Lung (tissue), 12 donors: Measurements from ENCODE around the gene PLCB3. TPM values are rescaled to one million over a fixed set of nuclear protein-coding genes. Genes with fewer than 3 reads are reported as not detected.

Experiments used
- ATAC-seq: fragments of 200-7000 bp; cut with Tn5 transposase; one replicate; pipeline ENCODE4 v1.9.1; 2020; ENCODE audit warnings: moderate number of reproducible peaks; ENCODE audit not compliant: insufficient read depth, low FRiP score
- DNase-seq, 3 donors: peaks; one replicate each; pipeline ENCODE4 v3.0.0-alpha.2; 2013 to 2017
- H3K27ac ChIP-seq, 2 donors: one replicate each; pipeline ENCODE4 v1.5.1; 2013; ENCODE audit warnings: mild to moderate bottlenecking in 2 of 2, moderate library complexity in 2 of 2, control low read depth in 1 of 2, inconsistent platforms in 1 of 2, low read depth in 1 of 2, low read length in 1 of 2
- H3K27me3 ChIP-seq, 3 donors: one replicate each; pipeline ENCODE4 v1.5.1; 2013; ENCODE audit warnings: low read length in 2 of 3; ENCODE audit not compliant: control insufficient read depth in 3 of 3, insufficient read depth in 3 of 3
- H3K36me3 ChIP-seq, 4 donors: one replicate each; pipeline ENCODE4 v1.5.1; 2013; ENCODE audit warnings: low read length in 4 of 4, mild to moderate bottlenecking in 1 of 4, moderate library complexity in 1 of 4; ENCODE audit not compliant: control insufficient read depth in 4 of 4, insufficient read depth in 4 of 4
- H3K4me1 ChIP-seq, 5 donors: one replicate each; pipeline ENCODE4 v1.5.1; 2013; ENCODE audit warnings: low read length in 5 of 5, mild to moderate bottlenecking in 2 of 5, moderate library complexity in 1 of 5; ENCODE audit not compliant: control insufficient read depth in 5 of 5, insufficient read depth in 5 of 5
- H3K4me3 ChIP-seq: one replicate; pipeline ENCODE4 v1.5.1; 2013; ENCODE audit warnings: mild to moderate bottlenecking, control low read depth, moderate library complexity
- H3K9ac ChIP-seq, 2 donors: one replicate each; pipeline ENCODE4 v1.5.1; 2013; ENCODE audit warnings: low read length in 2 of 2, control low read depth in 1 of 2; ENCODE audit not compliant: insufficient read depth in 1 of 2
- H3K9me3 ChIP-seq, 4 donors: one replicate each; pipeline ENCODE4 v1.5.1; 2013; ENCODE audit warnings: low read length in 3 of 4, mild to moderate bottlenecking in 1 of 4, moderate library complexity in 1 of 4; ENCODE audit not compliant: control insufficient read depth in 4 of 4, insufficient read depth in 3 of 4
- whole genome bisulfite sequencing, 2 donors: extraction: QIAGEN DNeasy Blood & Tissue Kit; methylation state at CpG; one replicate each; pipeline ENCODE4 v1.1.7; 2013; 5-methylcytosine and 5-hydroxymethylcytosine counted together
- polyA plus RNA-seq, 2 donors: library from polyadenylated mRNA; stranded (reverse); fragments of 200-250 nt; gene quantifications; one replicate each; pipeline ENCODE4 v1.2.1, GENCODE V29; 2013
- total RNA-seq, 2 donors: library from RNA; depleted of rRNA in 1 of 2; stranded (reverse); fragments of >200 nt in 1 of 2; gene quantifications; one replicate each; pipeline ENCODE4 v1.2.1, GENCODE V29; 2014 to 2021
- TF ChIP-seq, protein P1 (sequence below): IDR thresholded peaks from 2 replicates; pipeline ENCODE4 v1.5.1; 2012; ENCODE audit warnings: mild to moderate bottlenecking; ENCODE audit errors: control extremely low read depth, extremely low read depth
- donor health status: control.
- donor health status: control.
- donor health status: Bipolar disorder and iron deficiency.
- donor health status: healthy.
- donor health status: DM: yes; HTN: yes; CAD: no.

The PLCB3 gene
- total and polyA plus RNA-seq, 4 donors = 15.0 to 32.0 (median 17.6) TPM

- DNase-seq (no peak), ATAC-seq (no peak)
- peak overlapping the region in 1 of 2 donors; percentile 6 for H3K27ac ChIP-seq
- no peaks in the 10 kb centered on the region for H3K9me3 ChIP-seq
- TF ChIP-seq, protein P1, sequence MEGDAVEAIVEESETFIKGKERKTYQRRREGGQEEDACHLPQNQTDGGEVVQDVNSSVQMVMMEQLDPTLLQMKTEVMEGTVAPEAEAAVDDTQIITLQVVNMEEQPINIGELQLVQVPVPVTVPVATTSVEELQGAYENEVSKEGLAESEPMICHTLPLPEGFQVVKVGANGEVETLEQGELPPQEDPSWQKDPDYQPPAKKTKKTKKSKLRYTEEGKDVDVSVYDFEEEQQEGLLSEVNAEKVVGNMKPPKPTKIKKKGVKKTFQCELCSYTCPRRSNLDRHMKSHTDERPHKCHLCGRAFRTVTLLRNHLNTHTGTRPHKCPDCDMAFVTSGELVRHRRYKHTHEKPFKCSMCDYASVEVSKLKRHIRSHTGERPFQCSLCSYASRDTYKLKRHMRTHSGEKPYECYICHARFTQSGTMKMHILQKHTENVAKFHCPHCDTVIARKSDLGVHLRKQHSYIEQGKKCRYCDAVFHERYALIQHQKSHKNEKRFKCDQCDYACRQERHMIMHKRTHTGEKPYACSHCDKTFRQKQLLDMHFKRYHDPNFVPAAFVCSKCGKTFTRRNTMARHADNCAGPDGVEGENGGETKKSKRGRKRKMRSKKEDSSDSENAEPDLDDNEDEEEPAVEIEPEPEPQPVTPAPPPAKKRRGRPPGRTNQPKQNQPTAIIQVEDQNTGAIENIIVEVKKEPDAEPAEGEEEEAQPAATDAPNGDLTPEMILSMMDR = no peak
- no peak overlapping the region for H3K4me3 ChIP-seq
- no peak overlapping the region for H3K9ac ChIP-seq
- H3K27me3 ChIP-seq = no peaks in the 10 kb centered on the region
- 87 to 93% methylated on average over 8 of the region's 8 CpGs for WGBS, 2 donors
- peaks cover 0 to 19% (median 10%) of the 10 kb centered on the region in 4 donors for H3K36me3 ChIP-seq
- H3K4me1 ChIP-seq = peaks cover 0 to 5% (median 0%) of the 10 kb centered on the region in 5 donors
These were observed 27.4 kb downstream of the PLCB3 start for GRCh38 chr11:64278576-64279190.

DNA sequence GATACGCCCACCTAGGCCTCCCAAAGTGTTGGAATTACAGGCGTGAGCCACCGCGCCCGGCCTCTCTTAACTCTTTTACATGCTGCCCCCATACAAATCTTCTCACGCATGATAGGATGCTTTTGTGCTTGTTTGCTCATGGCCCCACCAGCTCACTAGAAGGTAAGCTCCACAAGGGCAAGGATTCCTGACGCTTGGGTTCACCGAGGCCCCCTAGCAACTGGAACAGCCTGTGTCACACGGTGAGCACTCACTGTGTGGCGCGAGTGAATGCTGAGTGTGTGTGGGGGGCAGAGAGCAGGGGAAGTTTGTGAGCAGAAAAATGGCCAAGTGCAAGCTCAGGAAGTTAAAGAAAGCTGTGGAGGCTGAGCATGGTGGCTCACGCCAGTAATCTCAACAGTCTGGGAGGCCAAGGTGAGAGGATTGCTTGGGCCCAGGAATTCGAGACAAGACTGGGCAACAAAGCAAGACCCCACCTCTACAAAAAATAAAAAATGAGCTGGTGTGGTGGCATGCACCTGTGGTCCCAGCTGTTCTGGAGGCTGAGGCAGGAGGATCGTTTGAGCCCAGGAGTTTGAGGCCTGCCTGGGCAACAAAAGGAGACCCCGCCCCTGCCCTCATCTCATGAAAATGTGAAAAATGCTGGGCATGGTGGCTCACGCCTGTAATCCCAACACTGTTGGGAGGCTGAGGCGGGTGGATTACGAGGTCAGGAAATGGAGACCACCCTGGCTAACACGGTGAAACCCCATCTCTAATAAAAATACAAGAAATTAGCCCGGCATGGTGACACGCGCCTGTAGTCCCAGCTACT lies 30.8 kb downstream of the PLCB3 start:
- TF ChIP-seq, protein P1 = no peak
- DNase-seq = no peak
- no peak overlapping the region for H3K9ac ChIP-seq
- H3K27ac ChIP-seq = no peak overlapping the region
- WGBS, 2 donors = 95 to 96% methylated on average over 22 of the region's 22 CpGs
- ATAC-seq = no peak
- H3K36me3 ChIP-seq = peaks cover 0 to 11% (median 5%) of the 10 kb centered on the region in 4 donors
- H3K9me3 ChIP-seq = no peaks in the 10 kb centered on the region
- peaks cover 0 to 20% (median 0%) of the 10 kb centered on the region in 5 donors for H3K4me1 ChIP-seq
- no peaks in the 10 kb centered on the region for H3K27me3 ChIP-seq
- no peak overlapping the region for H3K4me3 ChIP-seq

- Histone ChIP-seq H3K36me3 (peaks cover 0 to 13% (median 3%) of the 10 kb centered on the region in 4 donors), H3K9me3 (no peaks in the 10 kb centered on the region), H3K27ac (no peak overlapping the region), H3K9ac (no peak overlapping the region), H3K4me1 (peaks cover 0 to 20% (median 0%) of the 10 kb centered on the region in 5 donors), H3K27me3 (no peaks in the 10 kb centered on the region), H3K4me3 (no peak overlapping the region)
- ATAC-seq (no peak), DNase-seq (no peak)
- TF ChIP-seq, protein P1 = no peak
- 94 to 95% methylated on average over 3 of the region's 3 CpGs for WGBS, 2 donors
These were observed 31.8 kb downstream of the PLCB3 start for GRCh38 chr11:64283092-64283491.
